Measurements from ENCODE around the gene RAP2C.

The RAP2C gene

DNA sequence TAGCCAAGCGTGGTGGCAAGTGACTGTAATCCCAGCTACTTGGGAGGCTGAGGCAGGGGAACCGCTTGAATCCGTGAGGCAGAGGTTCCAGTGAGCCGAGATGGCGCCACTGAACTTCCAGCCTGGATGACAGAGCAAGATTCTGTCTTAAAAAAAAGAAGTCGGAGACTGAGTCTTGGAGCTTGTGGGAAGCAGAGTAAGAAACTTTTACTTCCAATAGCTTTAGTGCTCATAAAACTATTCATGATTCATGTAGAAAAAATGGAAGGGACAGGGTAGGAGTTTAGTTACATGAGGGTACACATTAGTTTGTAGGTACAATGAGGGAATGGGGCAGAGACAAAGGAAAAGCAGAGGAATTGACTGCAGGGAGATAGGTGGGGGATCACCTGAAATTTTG, 19.3 kb downstream of the RAP2C start (continued):
- TF ChIP-seq, protein P1, sequence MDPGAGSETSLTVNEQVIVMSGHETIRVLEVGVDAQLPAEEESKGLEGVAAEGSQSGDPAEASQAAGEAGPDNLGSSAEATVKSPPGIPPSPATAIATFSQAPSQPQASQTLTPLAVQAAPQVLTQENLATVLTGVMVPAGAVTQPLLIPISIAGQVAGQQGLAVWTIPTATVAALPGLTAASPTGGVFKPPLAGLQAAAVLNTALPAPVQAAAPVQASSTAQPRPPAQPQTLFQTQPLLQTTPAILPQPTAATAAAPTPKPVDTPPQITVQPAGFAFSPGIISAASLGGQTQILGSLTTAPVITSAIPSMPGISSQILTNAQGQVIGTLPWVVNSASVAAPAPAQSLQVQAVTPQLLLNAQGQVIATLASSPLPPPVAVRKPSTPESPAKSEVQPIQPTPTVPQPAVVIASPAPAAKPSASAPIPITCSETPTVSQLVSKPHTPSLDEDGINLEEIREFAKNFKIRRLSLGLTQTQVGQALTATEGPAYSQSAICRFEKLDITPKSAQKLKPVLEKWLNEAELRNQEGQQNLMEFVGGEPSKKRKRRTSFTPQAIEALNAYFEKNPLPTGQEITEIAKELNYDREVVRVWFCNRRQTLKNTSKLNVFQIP (CRISPR knock-in tag; IDR thresholded peaks at IDR 0.05; ENCODE audit: borderline replicate concordance, low read depth): no peak
- TF ChIP-seq GLIS3 (CRISPR knock-in tag; IDR thresholded peaks at IDR 0.05) (no peak), ZFP3 (CRISPR knock-in tag; IDR thresholded peaks at IDR 0.05) (no peak)
- TF ChIP-seq, protein P2, sequence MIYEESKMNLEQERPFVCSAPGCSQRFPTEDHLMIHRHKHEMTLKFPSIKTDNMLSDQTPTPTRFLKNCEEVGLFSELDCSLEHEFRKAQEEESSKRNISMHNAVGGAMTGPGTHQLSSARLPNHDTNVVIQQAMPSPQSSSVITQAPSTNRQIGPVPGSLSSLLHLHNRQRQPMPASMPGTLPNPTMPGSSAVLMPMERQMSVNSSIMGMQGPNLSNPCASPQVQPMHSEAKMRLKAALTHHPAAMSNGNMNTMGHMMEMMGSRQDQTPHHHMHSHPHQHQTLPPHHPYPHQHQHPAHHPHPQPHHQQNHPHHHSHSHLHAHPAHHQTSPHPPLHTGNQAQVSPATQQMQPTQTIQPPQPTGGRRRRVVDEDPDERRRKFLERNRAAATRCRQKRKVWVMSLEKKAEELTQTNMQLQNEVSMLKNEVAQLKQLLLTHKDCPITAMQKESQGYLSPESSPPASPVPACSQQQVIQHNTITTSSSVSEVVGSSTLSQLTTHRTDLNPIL (CRISPR knock-in tag; IDR thresholded peaks at IDR 0.05; ENCODE audit: low read depth): no peak

DNA sequence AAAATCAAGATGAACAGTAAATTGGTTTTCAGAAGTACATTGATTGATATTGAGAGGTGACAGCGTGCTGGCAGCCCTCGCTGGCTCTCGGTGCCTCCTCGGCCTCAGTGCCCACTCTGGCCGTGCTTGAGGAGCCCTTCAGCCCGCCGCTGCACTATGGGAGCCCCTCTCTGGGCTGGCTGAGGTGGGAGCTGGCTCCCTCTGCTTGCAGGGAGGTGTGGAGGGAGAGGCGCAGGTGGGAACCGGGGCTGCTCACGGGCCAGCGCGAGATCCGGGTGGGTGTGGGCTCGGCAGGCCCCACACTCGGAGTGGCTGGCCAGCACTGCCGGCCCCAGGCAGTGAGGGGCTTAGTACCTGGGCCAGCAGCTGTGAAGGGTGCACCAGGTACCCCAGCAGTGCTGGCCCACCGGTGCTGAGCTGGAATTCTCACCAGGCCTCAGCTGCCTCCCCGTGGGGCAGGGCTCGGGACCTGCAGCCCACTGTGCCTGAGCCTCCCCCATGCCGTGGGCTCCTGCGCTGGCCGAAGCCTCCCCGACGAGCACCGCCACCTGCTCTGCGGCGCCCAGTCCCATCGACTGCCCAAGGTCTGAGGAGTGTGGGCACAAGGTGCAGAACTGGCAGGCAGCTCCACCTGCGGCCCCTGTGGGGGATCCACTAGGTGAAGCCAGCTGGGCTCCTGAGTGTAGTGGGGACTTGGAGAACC, 25.2 kb downstream of the RAP2C start:
- TF ChIP-seq TCF4 (CRISPR knock-in tag; IDR thresholded peaks at IDR 0.05; ENCODE audit: borderline replicate concordance): no peak
- TF ChIP-seq ZFP30 (CRISPR knock-in tag; IDR thresholded peaks at IDR 0.05): no peak
- TF ChIP-seq, protein P3, sequence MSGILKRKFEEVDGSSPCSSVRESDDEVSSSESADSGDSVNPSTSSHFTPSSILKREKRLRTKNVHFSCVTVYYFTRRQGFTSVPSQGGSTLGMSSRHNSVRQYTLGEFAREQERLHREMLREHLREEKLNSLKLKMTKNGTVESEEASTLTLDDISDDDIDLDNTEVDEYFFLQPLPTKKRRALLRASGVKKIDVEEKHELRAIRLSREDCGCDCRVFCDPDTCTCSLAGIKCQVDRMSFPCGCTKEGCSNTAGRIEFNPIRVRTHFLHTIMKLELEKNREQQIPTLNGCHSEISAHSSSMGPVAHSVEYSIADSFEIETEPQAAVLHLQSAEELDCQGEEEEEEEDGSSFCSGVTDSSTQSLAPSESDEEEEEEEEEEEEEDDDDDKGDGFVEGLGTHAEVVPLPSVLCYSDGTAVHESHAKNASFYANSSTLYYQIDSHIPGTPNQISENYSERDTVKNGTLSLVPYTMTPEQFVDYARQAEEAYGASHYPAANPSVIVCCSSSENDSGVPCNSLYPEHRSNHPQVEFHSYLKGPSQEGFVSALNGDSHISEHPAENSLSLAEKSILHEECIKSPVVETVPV (CRISPR knock-in tag; IDR thresholded peaks at IDR 0.05): no peak
- no peak for TF ChIP-seq GLIS3 (CRISPR knock-in tag; IDR thresholded peaks at IDR 0.05)
- no peak for TF ChIP-seq ISL1 (CRISPR knock-in tag; IDR thresholded peaks at IDR 0.05)
- ATAC-seq: no peak

DNA sequence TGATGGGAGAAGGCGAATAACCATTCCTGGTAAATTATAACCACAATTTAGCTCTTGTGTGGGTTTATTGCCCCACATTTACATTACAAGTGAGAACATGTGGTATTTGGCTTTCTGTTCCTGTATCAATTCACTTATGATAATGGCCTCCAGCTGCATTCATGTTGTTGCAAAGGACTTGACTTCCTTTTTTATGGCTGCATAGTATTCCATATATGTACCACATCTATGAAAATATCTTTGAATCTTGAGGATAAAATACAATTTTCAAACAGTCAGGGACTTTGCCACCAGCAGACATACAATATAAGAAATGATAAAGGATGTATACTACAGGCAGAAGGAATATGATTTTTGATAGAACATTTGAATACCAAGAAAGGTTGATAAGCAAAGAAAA, 27.3 kb downstream of the RAP2C start:
- ATAC-seq: no peak
- TF ChIP-seq ZC3H10 (CRISPR knock-in tag; IDR thresholded peaks at IDR 0.05) (no peak), TOX (CRISPR knock-in tag; IDR thresholded peaks at IDR 0.05; ENCODE audit: borderline replicate concordance) (no peak), TCF4 (CRISPR knock-in tag; IDR thresholded peaks at IDR 0.05; ENCODE audit: borderline replicate concordance) (no peak), CSDC2 (CRISPR knock-in tag; IDR thresholded peaks at IDR 0.05) (no peak), ISL1 (CRISPR knock-in tag; IDR thresholded peaks at IDR 0.05) (no peak), ARNTL (CRISPR knock-in tag; IDR thresholded peaks at IDR 0.05; ENCODE audit: borderline replicate concordance, low read depth) (no peak), BACH2 (CRISPR knock-in tag; IDR thresholded peaks at IDR 0.05; ENCODE audit: borderline replicate concordance) (no peak), ESRRG (CRISPR knock-in tag; IDR thresholded peaks at IDR 0.05) (no peak), ZFP3 (CRISPR knock-in tag; IDR thresholded peaks at IDR 0.05) (no peak), GLIS3 (CRISPR knock-in tag; IDR thresholded peaks at IDR 0.05) (no peak), SNAI2 (CRISPR knock-in tag; IDR thresholded peaks at IDR 0.05) (no peak)
- TF ChIP-seq, protein P4, sequence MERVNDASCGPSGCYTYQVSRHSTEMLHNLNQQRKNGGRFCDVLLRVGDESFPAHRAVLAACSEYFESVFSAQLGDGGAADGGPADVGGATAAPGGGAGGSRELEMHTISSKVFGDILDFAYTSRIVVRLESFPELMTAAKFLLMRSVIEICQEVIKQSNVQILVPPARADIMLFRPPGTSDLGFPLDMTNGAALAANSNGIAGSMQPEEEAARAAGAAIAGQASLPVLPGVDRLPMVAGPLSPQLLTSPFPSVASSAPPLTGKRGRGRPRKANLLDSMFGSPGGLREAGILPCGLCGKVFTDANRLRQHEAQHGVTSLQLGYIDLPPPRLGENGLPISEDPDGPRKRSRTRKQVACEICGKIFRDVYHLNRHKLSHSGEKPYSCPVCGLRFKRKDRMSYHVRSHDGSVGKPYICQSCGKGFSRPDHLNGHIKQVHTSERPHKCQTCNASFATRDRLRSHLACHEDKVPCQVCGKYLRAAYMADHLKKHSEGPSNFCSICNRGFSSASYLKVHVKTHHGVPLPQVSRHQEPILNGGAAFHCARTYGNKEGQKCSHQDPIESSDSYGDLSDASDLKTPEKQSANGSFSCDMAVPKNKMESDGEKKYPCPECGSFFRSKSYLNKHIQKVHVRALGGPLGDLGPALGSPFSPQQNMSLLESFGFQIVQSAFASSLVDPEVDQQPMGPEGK (CRISPR knock-in tag; IDR thresholded peaks at IDR 0.05; ENCODE audit: borderline replicate concordance): no peak
- TF ChIP-seq, protein P5, sequence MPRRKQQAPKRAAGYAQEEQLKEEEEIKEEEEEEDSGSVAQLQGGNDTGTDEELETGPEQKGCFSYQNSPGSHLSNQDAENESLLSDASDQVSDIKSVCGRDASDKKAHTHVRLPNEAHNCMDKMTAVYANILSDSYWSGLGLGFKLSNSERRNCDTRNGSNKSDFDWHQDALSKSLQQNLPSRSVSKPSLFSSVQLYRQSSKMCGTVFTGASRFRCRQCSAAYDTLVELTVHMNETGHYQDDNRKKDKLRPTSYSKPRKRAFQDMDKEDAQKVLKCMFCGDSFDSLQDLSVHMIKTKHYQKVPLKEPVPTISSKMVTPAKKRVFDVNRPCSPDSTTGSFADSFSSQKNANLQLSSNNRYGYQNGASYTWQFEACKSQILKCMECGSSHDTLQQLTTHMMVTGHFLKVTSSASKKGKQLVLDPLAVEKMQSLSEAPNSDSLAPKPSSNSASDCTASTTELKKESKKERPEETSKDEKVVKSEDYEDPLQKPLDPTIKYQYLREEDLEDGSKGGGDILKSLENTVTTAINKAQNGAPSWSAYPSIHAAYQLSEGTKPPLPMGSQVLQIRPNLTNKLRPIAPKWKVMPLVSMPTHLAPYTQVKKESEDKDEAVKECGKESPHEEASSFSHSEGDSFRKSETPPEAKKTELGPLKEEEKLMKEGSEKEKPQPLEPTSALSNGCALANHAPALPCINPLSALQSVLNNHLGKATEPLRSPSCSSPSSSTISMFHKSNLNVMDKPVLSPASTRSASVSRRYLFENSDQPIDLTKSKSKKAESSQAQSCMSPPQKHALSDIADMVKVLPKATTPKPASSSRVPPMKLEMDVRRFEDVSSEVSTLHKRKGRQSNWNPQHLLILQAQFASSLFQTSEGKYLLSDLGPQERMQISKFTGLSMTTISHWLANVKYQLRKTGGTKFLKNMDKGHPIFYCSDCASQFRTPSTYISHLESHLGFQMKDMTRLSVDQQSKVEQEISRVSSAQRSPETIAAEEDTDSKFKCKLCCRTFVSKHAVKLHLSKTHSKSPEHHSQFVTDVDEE (CRISPR knock-in tag; IDR thresholded peaks at IDR 0.05): no peak
- TF ChIP-seq, protein P3 (CRISPR knock-in tag; IDR thresholded peaks at IDR 0.05): no peak
- TF ChIP-seq, protein P2 (CRISPR knock-in tag; IDR thresholded peaks at IDR 0.05; ENCODE audit: low read depth): no peak
- TF ChIP-seq, protein P1 (CRISPR knock-in tag; IDR thresholded peaks at IDR 0.05; ENCODE audit: borderline replicate concordance, low read depth): no peak
